ENCODE data around the gene MEIS1.

MEIS1 gene

DNA sequence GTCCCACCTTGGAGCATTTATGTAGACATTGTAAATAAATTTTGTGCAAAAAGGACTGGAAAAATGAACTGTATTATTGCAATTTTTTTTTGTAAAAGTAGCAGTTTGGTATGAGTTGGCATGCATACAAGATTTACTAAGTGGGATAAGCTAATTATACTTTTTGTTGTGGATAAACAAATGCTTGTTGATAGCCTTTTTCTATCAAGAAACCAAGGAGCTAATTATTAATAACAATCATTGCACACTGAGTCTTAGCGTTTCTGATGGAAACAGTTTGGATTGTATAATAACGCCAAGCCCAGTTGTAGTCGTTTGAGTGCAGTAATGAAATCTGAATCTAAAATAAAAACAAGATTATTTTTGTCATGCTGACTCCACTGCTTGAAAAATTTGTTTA lies 137.5 kb downstream of the MEIS1 start:
- DNase-seq = no peak

- no peak for DNase-seq
These were observed 138.5 kb downstream of the MEIS1 start for GRCh38 chr2:66573416-66573815.

GRCh38 chr2:66573821-66574233 lies 138.9 kb downstream of the MEIS1 start:
- no peak for DNase-seq

DNA sequence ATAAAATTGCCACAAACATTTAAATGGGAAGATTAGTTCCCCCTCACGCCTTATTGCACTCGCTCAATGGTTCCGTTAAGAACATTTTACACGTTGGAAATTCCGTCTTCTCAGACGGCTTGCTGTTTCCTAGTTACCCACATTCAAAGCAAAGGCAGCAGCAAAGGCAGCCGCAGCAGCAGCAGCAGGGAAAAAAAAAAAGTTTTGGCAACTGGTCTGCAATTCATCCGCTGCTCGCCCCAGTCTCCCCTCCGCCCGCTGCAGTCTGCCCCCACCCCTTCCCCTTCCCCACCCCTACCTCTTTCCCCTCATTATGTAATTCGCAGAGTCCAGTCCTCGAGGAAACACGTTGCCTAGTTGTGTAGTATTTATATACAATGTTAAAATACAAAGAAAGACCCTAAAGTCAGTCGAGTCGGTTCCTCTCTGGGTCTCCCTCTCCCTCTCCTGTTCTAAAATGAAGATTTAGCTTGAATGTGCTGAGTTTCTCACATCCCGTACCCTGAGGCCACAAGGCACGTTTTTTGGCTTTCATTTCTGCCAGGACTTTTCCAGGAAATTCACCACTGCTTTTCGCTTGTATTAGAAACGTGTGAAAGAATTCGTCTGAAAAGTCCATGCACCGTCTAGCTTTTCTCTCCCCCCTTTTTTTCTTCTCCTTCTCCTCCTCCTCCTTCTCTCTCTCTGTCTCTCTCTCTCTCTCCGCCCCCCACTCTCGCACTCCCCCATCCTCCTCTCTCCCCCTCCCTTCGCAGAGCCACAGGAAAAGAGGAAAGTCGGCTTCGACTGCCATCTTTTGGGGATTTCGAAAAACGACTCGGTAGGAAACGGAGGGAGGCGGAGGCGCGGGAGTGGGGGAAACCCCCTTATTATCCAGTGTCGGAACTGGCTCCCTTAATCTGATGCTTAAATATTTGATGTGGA lies 140.0 kb downstream of the MEIS1 start:
- peak; percentile 54 for DNase-seq

DNA sequence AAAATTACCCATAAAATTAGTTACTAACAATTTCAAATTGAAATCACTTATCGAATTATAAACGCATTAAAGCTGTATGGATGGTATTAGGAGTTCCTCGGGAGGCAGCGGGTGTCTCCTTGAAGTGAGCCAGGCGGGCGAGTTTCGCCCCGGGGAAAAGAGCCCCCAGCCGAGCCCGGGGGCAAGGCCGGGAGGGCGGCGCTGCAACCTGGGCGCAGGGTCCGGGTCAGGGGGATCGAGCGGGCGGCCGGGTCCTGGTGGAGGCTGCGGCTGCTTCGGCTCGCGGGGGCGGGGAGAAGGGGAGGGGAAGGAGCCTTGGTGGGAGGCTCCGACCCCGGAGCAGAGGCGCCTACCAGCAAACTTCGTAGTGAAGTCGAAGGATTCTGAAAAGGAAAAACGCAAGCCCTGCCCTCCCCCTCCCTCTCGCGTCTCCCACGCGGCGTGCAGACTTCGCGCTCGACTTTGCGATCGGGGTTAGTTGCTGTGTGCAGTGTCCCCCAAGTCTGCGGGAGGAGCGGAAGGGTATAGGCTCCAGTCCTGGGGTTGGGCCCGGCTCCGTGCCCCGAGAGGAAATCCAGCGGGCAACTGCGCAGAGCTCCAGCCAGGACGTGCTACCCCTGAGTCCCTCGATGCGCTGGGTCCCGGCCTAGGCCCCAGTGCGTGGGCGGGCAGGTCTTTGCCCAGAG lies 140.8 kb downstream of the MEIS1 start:
- no peak for DNase-seq

- DNase-seq = no peak
These were observed 141.3 kb downstream of the MEIS1 start for GRCh38 chr2:66576311-66576560.

GRCh38 chr2:66576561-66577320 lies 141.8 kb downstream of the MEIS1 start:
- DNase-seq = no peak

GRCh38 chr2:66577321-66578053 lies 142.6 kb downstream of the MEIS1 start:
- no peak for DNase-seq

DNA sequence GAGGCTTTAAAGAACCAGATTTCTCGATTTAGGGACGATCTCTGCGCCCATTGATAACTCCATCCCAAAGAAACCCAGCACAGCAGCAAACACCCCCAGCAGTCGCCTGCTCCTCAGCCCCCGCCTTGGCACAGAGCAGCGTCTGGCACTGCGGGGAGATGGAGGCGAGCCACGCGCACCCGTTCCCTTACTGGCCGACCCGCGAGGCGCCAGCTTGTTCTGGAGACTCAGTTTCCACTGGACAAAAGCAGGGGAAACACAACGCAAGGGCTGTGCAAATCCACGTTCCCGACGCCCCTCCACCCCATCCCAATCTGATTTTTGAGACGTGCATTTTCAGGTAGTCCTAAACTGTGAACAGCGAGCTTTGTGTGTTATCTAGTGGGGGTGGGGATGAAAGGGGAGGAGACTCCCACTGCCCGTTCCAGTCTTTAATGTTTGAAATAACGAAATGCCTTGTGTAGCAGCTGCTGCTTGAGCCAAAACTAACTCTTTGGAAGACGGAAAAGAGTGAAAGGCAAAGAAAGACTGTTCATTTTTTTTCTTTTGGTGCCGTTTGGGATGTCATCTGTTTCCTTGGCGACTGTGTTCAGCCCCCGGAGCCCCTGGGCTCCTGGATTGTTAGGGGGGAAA lies 143.2 kb downstream of the MEIS1 start:
- no peak for DNase-seq

DNA sequence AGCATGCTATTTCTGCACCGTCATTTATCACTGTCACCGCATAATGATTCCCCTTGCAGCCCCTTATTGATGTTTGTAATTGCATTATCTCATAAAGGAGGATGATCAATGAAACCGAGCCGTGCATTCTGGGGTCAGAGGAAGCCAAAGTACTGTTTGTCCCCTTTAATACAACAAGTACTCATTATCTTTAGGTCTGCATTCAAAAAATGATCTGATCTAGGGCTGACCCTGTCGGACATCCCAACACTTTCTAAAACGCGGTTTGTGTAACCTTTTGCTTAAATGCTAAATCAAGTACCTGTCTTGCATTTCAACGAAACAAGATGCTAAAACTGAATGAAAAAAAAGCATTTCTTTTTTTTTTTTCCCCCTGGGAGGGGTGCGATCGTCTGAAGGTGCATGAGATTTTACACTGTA lies 143.8 kb downstream of the MEIS1 start:
- no peak for DNase-seq

DNA sequence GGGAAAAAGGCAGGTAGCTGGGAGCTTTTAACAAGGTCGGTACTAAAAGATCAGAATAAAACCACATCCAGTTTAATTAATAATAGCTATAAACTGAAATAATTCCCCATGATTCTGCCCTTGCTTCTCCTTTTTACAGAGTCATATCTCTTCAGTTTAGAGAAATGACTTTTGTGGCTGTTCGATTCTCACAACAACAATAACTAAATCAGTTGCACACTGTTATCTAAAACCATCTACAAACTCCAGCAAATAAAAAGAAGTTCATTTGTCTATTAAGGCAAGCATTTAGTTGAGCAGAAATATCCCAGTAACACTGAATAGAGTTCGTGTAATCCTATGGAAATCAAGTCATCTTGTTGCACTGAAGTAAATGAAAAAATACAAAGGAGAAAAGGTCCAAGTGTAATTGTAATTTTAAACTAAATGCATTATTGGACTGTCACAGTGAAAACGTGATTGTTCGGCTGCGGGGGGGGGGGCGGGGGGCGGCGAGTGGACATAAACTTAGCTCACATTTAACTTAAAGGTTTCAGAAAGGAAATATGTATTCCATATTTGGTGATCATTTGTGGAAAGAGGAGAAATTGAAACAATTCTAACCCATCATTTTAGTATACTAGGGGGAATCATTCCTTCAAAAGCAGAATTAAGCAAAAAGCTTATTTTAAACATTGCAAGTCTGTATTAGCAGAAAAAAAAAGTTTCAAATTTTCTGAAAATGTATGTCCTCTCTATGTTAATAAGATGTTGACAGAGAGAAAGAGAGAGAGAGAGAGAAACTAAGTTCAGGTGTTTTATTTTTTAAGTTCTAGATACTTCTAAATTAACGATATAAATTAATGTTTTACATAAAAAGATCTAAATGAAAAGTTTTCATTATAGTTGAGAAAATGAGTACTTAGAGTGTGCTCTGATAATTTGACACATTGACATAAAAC lies 144.5 kb downstream of the MEIS1 start:
- DNase-seq = no peak

- no peak for DNase-seq
These were observed 145.5 kb downstream of the MEIS1 start for GRCh38 chr2:66580166-66581049.

- no peak for DNase-seq
These were observed 146.6 kb downstream of the MEIS1 start for GRCh38 chr2:66581339-66582103.

- DNase-seq = no peak
These were observed 147.4 kb downstream of the MEIS1 start for GRCh38 chr2:66582104-66582986.

- no peak for DNase-seq
These were observed 148.3 kb downstream of the MEIS1 start for GRCh38 chr2:66582987-66583880.

DNA sequence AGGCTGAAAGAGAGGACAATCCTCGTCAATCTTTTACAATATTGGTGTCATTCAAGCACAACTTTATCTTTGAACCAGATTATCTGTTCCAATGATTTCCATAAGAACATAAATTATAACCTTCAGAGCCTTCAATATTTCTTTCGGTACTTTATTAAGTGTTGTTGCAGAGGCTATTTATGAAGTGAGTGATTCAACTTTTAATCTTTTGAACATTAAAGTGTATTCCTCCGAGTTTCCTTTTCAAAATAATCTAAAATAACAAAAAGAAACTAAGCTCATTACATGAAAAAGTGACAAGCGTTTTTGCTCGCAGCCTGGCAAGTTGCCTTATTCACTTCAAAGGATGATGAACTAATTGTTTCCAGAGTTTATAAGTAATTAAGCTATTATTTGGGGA lies 149.0 kb downstream of the MEIS1 start:
- no peak for DNase-seq

DNA sequence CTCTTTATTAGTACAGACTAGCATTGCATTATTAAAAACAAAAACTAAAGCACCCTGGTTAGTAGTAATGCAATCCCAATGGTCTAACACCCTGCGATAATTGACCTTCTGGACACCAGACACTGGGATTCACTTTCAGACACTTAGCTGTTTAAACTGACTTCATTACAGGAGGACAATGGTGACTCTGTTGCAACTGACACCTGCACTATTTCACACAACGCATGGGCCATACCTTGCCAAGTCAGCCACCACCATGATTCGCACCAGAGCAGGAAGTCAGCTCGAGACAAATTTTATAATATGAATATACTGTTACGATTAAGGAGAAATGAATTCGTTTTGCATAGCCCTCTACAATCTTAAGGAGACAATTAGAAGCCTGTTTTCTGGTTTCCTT lies 150.7 kb downstream of the MEIS1 start:
- peak; percentile 4 for DNase-seq

All from NCI-H1048 (cell line).